Measurements from ENCODE around the gene ARID1A. TPM values are rescaled to one million over a fixed set of nuclear protein-coding genes. Genes with fewer than 3 reads are reported as not detected.
"Not testable (repeated sequence)": the region's sequence is repeated elsewhere in the genome, so short reads cannot be mapped to it uniquely, and the experiment has no call there.

The ARID1A gene
- 15.0 and 17.2 TPM in 2 replicates for total RNA-seq (2014; rRNA removed; shearing (Covaris generic))
- polyA plus RNA-seq (2015; cell fraction: cytosol; rRNA removed), result 24.1 and 30.5 TPM in 2 replicates
- polyA plus RNA-seq (2015; cell fraction: nucleus; rRNA removed), result 51.6 and 56.8 TPM in 2 replicates

- DNase-seq (ENCODE audit: low read depth), result peak; percentile 95
Observed at GRCh38 chr1:26695356-26696118, at the start of gene ARID1A. Gene ARID1A, plus strand, starts transcription at chr1:26696015. Its CDS starts 389 bp downstream, at chr1:26696404.

GRCh38 chr1:26664802-26665201 is 31.0 kb upstream of the ARID1A start:
- DNase-seq (ENCODE audit: low read depth), result no peak

- DNase-seq (ENCODE audit: low read depth), result peak; percentile 55
Observed at GRCh38 chr1:26666855-26667254, 29.0 kb upstream of the ARID1A start.

GRCh38 chr1:26668106-26668786 is 27.6 kb upstream of the ARID1A start:
- DNase-seq (ENCODE audit: low read depth), result not testable (repeated sequence)

- peak; percentile 92 for DNase-seq (ENCODE audit: low read depth)
Observed at GRCh38 chr1:26677306-26678115, 18.3 kb upstream of the ARID1A start.

- DNase-seq (ENCODE audit: low read depth), result no peak
Observed at GRCh38 chr1:26684763-26685508, 10.9 kb upstream of the ARID1A start.

- peak; percentile 41 for DNase-seq (ENCODE audit: low read depth)
Observed at GRCh38 chr1:26686795-26687194, 9.0 kb upstream of the ARID1A start.

- DNase-seq (ENCODE audit: low read depth), result no peak
Observed at GRCh38 chr1:26689504-26689903, 6.3 kb upstream of the ARID1A start.

GRCh38 chr1:26690157-26690556 is 5.7 kb upstream of the ARID1A start:
- DNase-seq (ENCODE audit: low read depth), result no peak

GRCh38 chr1:26690576-26691031 is 5.2 kb upstream of the ARID1A start:
- no peak for DNase-seq (ENCODE audit: low read depth)

GRCh38 chr1:26692211-26692792 is 3.5 kb upstream of the ARID1A start:
- peak; percentile 93 for DNase-seq (ENCODE audit: low read depth)

GRCh38 chr1:26692793-26693490 is 2.9 kb upstream of the ARID1A start:
- peak; percentile 99 for DNase-seq (ENCODE audit: low read depth)

- no peak for DNase-seq (ENCODE audit: low read depth)
Observed at GRCh38 chr1:26693599-26694572, 1.9 kb upstream of the ARID1A start.

GRCh38 chr1:26694638-26695355 is 1.0 kb upstream of the ARID1A start:
- peak; percentile 18 for DNase-seq (ENCODE audit: low read depth)

- DNase-seq (ENCODE audit: low read depth), result no peak
Observed at GRCh38 chr1:26696119-26696653, 371 bp downstream of the ARID1A start.

GRCh38 chr1:26696654-26697430 is 1.0 kb downstream of the ARID1A start:
- no peak for DNase-seq (ENCODE audit: low read depth)

All from HT1080 (cell line).